CD1c-positive myeloid dendritic cell (primary cell): ENCODE data around the gene LETM1.
A peak's percentile ranks its signal among the peaks of the same experiment; 100 is the strongest.

ENCODE experiments used
- DNase-seq: peaks from one replicate; pipeline ENCODE4 v3.0.0-alpha.2; 2016; ENCODE audit errors: extremely low spot score

The LETM1 gene

DNA sequence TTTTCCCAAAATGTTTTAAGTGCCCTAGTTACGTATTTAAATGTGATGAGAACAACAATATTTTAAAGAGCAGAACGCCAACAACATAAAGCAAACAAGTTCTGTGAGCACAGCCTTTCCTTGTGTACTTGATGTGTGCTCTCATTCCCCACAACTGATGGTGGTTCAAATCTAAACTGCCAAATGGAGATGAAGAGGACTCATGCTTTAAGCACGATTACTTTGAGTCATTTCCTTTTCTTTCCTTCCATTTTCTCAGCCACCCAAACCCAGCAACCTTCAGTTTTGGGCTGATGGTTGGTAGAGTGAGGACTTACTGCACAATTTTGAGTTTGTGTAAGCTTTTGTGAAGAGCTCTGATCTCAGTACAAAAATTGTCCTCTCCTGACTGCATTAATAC is 16.9 kb upstream of the LETM1 start:
- no peak for DNase-seq

- peak; percentile 4 for DNase-seq
Observed at GRCh38 chr4:1871471-1872021, 15.6 kb upstream of the LETM1 start.

DNA sequence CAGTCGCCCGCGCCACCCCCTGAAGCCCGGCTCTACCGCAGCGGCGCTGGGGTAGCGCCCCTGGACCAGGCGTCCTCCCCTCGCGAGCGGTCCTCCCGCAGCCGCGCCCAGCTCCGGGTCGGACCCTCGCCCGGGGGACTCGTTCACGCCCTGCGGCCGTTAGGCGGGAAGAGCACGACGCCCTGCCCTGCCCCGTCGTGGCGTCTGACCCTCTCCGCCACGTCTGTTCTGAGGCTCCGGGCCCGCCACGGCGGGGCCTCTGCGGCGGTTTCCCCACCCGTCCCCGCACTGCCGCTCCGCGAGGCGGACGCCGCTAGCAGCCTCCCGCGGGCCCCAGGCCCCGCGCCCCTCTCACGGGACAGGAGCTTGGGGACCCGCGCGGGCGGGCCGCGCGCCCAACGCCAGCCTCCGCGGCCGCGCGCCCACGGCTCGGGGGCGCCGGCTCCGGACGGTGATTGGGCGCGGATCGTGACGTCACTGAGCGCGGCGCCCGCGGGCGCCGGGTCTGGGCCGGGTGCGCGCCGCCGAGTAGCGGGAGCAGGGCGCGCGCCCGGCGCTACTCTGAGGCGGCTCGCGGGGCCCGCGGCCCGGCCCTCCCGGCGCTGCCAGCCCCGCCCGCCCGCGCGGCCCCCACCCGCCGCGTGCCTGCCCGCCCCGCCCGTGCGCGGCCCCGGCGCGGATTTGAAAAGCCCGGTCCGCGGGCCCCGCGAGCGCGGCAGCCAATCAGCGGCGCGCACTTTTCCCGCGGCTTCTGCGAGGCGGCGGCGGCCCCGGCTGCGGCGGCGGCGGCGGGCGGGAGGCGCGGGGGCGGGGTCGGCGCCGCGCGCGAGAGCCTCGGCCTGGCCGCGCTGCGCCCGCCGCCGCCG is 14.9 kb upstream of the LETM1 start, which contains the start of gene NSD2:
Gene NSD2, plus strand, starts transcription at position 816 of the 866 bp plus-strand sequence. CDS start 29,262 bp downstream, outside the sequence.
- DNase-seq: peak; percentile 96

DNA sequence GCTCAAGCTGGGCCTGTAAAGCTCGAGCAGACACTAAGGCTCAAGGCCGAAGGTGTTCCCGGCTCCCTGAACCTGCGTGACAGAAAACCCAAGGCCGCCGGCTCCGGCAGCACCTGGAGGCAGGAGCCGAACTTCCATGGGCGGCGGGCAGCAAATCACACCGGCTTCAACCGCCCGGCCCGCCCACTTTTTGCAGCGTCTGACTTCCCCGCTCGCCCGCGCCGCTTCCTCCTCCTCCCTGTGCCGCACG is 14.3 kb upstream of the LETM1 start:
- peak; percentile 86 for DNase-seq

GRCh38 chr4:1869530-1870327 is 13.8 kb upstream of the LETM1 start:
- no peak for DNase-seq

DNA sequence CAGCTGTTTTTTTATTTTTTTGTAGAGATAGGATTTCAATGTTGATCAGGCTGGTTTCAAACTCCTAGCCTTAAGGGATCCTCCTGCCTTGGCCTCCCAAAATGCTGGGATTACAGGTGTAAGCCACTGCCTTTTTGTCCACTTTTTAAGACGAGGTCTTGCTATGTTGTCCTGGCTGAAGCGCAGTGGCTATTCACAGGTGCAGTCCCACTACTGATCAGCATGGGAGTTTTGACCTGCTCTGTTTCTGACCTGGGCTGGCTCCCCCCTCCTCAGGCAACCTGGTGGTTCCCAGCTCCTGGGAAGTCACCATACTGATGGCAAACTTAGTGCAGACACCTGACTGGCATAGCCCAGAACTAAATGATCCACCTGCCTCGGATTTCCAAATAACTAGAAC is 13.0 kb upstream of the LETM1 start:
- DNase-seq: no peak

DNA sequence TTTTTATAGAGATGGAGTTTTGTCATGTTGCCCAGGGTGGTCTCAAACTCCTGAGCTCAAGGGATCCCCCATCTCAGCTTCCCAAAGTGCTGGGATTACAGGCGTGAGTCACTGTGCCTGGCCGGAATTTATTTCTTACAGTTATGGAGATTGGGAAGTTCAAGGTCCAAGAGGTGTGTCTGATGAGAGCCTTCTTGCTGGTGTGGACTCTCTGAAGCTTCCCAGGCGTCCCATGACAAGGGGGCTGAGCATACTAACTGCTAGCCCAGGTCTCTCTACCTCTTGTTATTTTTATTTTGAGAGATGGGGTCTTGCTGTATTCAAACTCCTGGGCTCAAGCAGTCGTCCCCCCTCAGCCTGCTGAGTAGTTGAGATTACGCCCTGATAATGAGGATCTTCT is 12.3 kb upstream of the LETM1 start:
- DNase-seq: no peak

- no peak for DNase-seq
Observed at GRCh38 chr4:1866189-1866661, 10.3 kb upstream of the LETM1 start.

DNA sequence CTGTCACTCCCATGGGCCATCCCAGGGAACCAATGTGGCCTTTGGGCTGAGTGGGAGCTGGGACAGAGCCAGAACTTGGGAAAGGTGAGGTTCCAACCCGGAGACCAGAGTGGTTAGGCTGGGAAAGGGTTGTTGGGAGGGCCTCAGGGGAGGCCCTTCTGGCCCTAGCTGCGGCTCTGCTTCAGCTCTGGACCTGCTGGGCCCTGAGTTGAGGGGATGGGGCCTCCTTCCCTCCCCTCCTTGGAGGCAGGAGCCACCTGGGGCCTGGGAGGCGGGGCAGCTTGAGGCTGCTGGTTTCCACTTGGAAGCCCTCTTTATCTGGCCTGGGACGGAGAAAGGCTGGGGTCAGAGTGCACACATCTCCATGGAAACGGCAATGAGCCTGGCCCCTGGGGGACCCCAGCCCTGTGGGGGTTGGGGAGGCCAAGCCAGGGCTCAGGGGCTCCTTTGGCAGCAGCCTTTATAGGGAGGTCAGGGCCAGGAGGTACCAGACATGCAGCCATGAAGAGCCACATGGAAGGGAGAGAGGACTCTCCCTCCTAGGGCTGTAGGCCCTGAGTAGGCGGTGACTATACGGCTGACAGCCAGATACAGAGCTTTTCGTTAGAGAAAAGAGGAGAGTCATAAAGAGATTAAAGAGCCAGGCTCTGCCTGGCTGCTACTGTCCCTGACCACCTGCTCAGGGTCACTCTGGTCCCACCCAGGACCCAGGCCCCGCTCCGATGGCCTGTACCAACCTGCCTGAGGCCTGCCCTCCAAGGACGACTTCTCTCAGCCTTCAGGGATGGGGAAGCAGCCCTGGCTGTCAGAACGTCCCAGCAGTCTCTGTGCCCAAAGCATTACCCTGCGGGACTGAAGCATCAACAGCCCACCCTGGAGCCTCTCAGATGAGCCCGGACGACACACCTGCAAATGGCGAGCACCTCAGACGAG is 8.4 kb upstream of the LETM1 start:
- no peak for DNase-seq

DNA sequence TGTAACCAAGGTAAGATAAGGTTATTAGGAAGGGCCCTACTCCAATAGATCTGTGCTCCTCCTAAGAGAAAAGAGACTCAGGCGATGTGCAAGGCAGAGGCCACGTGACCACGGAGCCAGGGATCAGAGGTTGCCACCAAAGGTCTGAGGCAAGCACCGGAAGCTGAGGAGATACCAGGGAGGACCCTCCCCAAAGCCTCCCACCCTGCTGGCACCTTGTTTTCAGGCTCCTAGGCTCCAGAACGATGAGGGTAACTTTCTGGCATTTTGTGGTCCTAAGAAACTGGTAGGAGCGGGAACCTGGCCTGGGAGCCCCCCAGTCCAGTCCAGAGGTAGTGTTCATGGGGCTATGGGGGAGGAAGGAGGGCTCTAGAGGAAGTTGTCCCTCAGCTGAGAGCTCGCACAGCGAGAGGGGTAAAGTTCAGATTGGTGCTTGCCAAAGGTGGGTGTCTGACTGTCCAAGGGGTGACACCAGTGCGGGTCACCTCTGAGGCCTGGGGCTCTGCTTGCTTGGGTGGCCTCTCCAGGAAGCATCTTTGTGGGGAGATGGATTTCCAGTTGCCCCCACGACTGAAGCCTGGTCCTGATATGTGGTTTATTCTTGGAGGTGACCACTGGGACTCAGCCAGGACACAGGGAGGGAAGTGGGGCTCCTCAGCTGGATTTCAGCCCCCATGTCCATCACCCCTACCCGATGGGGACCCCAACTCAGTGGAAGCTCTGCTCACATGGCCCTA is 7.5 kb upstream of the LETM1 start:
- no peak for DNase-seq

DNA sequence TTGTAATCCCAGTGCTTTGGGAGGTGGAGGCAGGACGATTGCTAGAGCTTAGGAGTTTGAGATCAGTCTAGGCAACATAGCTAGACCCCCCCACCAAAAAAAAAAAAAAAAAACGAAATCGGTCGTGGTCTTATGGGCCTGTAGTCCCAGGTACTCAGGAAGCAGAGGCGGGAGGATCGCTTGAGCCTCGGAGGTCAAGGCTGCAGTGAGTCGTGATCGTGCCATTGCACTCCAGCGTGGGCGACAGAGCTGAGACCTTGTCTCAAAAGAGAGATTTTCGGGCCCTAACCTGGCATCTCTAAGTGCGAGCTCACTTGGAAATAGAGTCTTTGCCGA is 7.0 kb upstream of the LETM1 start:
- no peak for DNase-seq

GRCh38 chr4:1862055-1862911 is 6.3 kb upstream of the LETM1 start:
- no peak for DNase-seq

DNA sequence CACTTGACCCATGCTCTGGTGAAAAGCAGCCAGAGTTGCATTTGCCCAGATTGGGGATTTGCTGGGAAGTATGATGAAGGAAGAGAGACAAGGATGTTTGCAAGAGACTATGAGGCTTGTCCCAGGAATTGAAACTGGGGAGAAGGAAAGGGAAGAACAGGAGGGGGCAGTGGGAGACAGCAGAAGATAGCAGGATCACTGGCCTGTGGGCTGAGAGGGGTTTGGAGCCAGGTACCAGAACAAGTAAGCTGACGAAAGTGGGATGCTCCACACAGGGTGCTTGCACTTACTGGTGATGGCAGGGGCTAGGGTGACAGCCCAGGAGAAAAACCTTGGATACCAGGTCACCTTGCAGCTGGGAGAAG is 3.4 kb upstream of the LETM1 start:
- DNase-seq: no peak

DNA sequence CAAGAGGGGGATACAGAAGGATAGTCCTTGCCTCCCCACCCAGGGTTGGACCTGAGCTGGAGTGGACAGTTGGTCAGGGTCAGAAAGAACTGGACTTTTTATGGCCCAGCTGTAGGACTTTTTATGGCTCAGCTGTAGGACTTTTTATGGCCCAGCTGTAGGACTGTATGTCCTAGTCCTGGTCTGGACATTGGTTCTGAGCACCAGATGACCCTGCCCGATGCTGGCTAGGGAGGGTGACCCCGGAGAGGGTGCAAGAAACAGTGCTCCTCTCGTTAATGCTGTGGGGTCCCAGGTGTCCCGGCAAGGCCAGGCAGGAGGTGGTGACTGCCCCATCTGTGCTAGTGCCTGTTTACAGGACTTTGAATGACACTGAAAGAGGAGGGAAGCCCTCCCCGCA is 2.0 kb upstream of the LETM1 start:
- no peak for DNase-seq

DNA sequence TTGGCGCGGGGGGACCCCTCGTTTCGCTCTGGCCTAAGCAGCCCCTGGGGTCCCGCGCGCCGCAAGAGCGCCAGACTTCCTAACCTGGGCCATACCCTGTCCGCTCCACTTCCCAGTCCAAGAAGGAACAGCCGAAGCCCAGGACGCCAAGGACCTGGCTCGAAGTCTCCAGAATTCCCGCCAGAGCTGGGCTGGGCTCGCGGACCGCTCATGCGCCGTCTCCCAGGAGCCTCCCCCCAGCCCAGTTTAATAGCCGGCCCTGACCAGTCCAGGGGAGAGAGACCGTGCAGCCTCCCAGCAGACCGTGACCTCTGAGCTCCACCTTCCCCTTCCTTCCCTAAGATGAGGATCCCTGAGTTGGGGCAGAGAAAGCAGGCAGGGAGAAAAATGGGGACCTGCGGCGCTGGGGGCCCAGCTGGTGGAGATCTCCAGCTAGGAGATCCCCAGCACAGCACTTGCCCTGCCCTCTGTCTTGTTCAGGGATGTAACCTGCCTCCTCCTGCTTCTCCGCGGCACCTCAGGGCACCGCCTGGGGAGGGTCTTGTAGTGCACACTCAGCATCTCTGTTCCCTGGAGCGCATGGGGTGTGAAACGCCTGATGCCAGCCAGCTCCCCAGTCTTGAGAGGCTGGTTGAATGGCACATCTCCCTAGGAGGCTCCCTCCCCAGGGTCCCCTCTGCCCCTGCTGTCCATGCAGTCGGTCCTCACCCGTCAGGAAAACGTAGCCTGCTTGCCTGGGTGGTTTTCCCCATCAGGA is 1.2 kb upstream of the LETM1 start:
- DNase-seq: no peak

DNA sequence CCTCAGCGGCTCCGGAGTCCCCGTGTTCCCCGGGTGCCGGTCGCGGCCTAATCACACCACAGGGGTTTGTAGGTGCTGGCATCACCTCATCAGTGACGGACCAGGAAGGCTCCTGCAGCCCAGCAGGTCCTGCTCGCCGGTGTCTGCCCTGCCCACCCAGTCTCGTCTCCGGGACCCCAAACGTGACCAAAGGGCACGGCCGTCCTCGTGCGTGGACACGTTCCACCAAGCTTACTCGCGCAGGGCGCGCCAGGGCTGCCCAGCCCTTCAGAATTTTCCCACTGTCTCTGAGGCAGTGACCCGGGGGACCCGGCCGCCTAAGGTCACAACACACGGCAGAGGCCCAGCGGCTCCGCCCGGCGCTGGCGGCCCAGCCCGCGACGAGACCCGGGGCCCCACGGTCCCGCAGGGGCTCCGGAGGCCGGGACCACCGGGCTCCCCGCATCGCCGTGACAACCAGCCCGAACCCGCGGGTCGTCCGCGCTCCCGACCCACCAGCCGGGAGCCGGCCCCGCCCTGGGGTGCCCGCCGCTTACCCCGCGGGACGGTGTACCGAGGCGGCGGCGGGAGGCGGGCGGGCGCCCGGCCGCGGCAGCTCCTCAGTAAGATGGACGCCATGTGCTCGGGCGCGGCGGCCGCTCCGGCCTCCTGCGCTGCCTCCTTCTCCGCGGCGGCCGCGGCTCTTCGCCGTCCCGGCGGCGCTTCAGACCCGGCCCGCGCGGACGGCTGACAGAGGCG is 454 bp downstream of the LETM1 start:
- DNase-seq: no peak

GRCh38 chr4:1854752-1855151 is 1.2 kb downstream of the LETM1 start:
- DNase-seq: no peak

GRCh38 chr4:1852904-1853623 is 2.9 kb downstream of the LETM1 start:
- DNase-seq: no peak
